ENCODE measurements around the gene TFF2. TPM values are rescaled to one million over a fixed set of nuclear protein-coding genes. Genes with fewer than 3 reads are reported as not detected.

Gene TFF2
- total and polyA plus RNA-seq, 10 donors = 0.14 TPM; not detected in 9

DNA sequence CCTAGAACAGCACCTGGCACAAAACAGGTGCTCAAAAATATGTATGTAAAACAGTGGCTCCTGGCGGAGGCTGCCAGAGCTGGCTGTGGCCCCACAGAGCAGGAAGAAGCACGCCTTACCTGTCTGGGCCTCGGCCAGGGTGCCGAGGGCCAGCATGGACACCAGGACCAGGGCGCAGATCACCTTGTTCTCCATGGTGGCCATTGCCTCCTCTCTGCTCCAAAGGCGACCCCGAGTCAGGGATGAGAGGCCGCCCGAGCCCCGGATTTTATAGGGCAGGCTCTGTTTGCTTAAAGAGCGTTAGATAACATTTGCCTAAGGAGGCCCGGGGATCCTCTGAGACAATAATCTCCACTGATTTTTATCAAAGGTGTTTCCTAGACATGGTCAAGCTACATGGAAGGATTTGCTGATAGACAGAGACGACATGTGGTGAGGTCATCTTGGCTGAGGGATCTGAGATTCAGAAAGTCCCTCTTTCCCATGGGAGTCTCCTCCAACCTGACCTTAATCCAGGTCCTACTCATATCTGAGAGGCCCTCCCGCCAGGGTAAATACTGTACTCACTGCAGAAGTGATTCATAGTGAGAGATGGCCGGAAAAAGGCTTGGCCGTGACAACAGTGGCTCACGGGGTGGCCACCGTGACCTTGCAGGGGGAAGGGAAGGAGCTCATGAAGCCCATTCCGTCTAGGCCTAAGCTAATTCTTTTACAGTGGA, 15.7 kb upstream of the TFF2 start, which contains the start of gene TFF1:
TSS of gene TFF1 (minus strand) at position 244 of the 719 bp plus-strand sequence. CDS start at position 204, 40 bp downstream.
- intact Hi-C loops (cut with DNase I; ENCODE audit: low total_unique reads) = no loop called here
- WGBS, 5 donors = 75 to 91% (median 84%) methylated on average over 12 to 19 of the region's 19 CpGs

DNA sequence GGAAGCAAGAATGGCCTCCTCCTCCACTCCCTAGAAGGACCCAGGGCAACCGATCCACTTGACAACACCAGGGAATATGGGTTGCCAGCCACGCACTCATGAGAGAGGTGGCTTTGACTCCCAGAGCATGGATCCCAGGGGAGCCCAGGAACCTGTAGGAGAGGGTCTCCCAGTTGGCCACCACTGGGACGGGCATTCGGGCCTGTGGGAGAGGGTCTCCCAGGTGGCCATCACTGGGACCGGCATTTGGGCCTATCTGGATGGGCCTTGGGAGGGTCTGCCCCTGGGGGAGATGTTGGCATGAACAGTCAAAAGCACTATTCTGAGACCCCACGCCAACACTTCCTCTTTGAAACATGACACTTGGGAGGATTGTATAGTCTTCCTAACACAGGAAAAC, 15.0 kb upstream of the TFF2 start:
- peaks cover 0 to 60% (median 5%) of the 10 kb centered on the region in 7 donors for H3K27me3 ChIP-seq (replicated peaks in 1 of 7)
- no peak for TF ChIP-seq POLR2AphosphoS5 (IDR thresholded peaks at IDR 0.05)
- TF ChIP-seq POLR2A (IDR thresholded peaks at IDR 0.05) = no peak
- no peak for TF ChIP-seq CTCF (IDR thresholded peaks at IDR 0.05 in 8 of 11, conservative IDR thresholded peaks at IDR 0.05 in 3 of 11)
- H3K4me3 ChIP-seq = no peak overlapping the region
- no peak overlapping the region for H3K27ac ChIP-seq
- WGBS, 5 donors = 72 to 85% (median 76%) methylated on average over 6 of the region's 6 CpGs
- H3K4me1 ChIP-seq = no peaks in the 10 kb centered on the region
- H3K9me3 ChIP-seq = no peaks in the 10 kb centered on the region
- H3K36me3 ChIP-seq = no peaks in the 10 kb centered on the region
- intact Hi-C loops (cut with DNase I; ENCODE audit: low total_unique reads) = no loop called here
- no peak for DNase-seq

More for the DNA sequence above, 15.7 kb upstream of the TFF2 start, which contains the start of gene TFF1:
- peaks cover 0 to 59% (median 5%) of the 10 kb centered on the region in 7 donors for H3K27me3 ChIP-seq (replicated peaks in 1 of 7)
- TF ChIP-seq POLR2AphosphoS5 (IDR thresholded peaks at IDR 0.05) = no peak
- no peak for TF ChIP-seq CTCF (IDR thresholded peaks at IDR 0.05 in 8 of 11, conservative IDR thresholded peaks at IDR 0.05 in 3 of 11)
- TF ChIP-seq POLR2A (IDR thresholded peaks at IDR 0.05) = no peak
- DNase-seq = no peak
- H3K36me3 ChIP-seq = no peaks in the 10 kb centered on the region
- H3K9me3 ChIP-seq = no peaks in the 10 kb centered on the region
- H3K4me1 ChIP-seq = no peaks in the 10 kb centered on the region
- no peak within 1 kb of the TSS for H3K27ac ChIP-seq
- H3K4me3 ChIP-seq = no peak within 1 kb of the TSS

GRCh38 chr21:42364304-42364865, 13.6 kb upstream of the TFF2 start:
- Histone ChIP-seq H3K9me3 (peaks cover 0 to 8% (median 5%) of the 10 kb centered on the region in 8 donors), H3K27me3 (replicated peaks in 1 of 7) (peaks cover 0 to 60% (median 0%) of the 10 kb centered on the region in 7 donors), H3K4me1 (no peaks in the 10 kb centered on the region), H3K4me3 (no peak overlapping the region), H3K36me3 (no peaks in the 10 kb centered on the region), H3K27ac (no peak overlapping the region)
- intact Hi-C loops (cut with DNase I; ENCODE audit: low total_unique reads) = no loop called here
- DNase-seq = no peak
- TF ChIP-seq POLR2AphosphoS5 (IDR thresholded peaks at IDR 0.05) (no peak), CTCF (IDR thresholded peaks at IDR 0.05 in 8 of 11, conservative IDR thresholded peaks at IDR 0.05 in 3 of 11) (no peak), POLR2A (IDR thresholded peaks at IDR 0.05) (no peak)
- 53 to 78% (median 59%) methylated on average over 13 of the region's 13 CpGs for WGBS, 5 donors

GRCh38 chr21:42363312-42363711, 12.5 kb upstream of the TFF2 start:
- H3K27ac ChIP-seq = no peak overlapping the region
- no peaks in the 10 kb centered on the region for H3K4me1 ChIP-seq
- peaks cover 0 to 8% (median 5%) of the 10 kb centered on the region in 8 donors for H3K9me3 ChIP-seq
- peaks cover 0 to 66% (median 0%) of the 10 kb centered on the region in 7 donors for H3K27me3 ChIP-seq (replicated peaks in 1 of 7)
- no peak overlapping the region for H3K4me3 ChIP-seq
- 48 to 55% (median 50%) methylated on average over 8 of the region's 8 CpGs for WGBS, 5 donors
- no peak for DNase-seq
- H3K36me3 ChIP-seq = no peaks in the 10 kb centered on the region
- TF ChIP-seq POLR2AphosphoS5 (IDR thresholded peaks at IDR 0.05) (no peak), CTCF (IDR thresholded peaks at IDR 0.05 in 8 of 11, conservative IDR thresholded peaks at IDR 0.05 in 3 of 11) (no peak), POLR2A (IDR thresholded peaks at IDR 0.05) (no peak)
- intact Hi-C loops (cut with DNase I; ENCODE audit: low total_unique reads) = no loop called here

All from spleen (tissue), 11 donors.